GM19099 (cell line): Measurements from ENCODE around the gene SRPX2.

Experiments
- POLR2A ChIP-seq: IDR thresholded peaks from 3 replicates; pipeline ENCODE4 v1.6.1; 2011; ENCODE audit warnings: low read depth; ENCODE audit not compliant: insufficient read length; ENCODE audit errors: extremely low read depth

SRPX2 gene

DNA sequence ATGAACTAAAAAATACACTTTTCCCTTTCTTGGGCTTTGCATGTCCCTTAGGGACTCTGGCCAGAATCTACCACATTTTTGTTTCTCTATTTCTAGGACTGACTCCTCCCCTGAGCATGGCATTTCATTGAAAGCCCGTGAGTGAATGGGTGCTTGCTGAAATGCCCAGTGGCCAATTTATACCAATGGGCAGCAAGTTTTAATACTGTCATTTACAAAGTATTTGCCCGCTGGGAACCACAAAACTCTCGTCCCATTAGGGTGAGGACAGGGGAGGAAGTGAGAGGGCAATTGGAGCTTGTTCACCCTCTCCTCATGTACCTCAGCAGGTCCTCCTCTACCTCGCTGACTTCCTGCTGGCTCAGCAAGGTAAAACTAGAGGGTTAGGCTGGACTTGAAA lies 1.1 kb downstream of the SRPX2 start:
- TF ChIP-seq POLR2A: no peak

DNA sequence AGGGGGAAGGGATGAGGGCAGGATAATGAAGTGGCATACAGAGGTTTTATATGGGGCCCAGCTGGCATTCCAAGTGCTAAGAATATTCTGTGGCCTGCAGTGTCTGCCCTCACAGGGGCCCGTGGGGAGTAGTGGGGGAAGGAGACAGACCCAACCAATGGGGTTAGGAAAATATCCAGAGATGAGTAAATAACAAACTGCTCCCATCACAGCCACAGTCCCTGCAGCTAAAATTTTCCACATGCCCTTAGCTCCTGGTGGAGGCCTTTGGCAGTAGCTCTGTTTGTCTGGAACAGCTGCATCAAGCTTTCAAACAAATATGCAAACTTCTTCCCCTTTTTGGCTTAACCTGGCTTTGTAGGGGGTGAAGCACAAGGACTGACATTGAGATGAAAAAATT lies 3.1 kb downstream of the SRPX2 start:
- TF ChIP-seq POLR2A: no peak

DNA sequence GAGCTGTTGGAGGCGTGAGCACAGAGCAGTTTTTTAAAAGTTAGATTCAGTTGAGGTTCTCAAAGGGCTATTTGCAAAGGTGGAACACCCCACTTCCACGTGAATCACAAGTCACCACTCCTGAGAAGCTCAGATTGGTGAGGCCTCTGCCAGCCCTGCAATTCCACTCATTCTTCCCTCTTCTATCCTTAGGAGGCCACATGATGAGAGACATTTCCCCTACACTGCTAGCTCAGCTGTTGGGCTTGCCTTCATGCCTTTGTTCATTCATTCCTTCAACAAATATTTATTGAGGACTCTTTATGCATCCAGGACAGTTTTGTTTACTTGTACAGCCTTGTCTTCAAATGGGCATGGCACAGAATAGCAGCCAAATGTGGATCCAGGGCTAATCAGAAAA lies 3.7 kb downstream of the SRPX2 start:
- no peak for TF ChIP-seq POLR2A

DNA sequence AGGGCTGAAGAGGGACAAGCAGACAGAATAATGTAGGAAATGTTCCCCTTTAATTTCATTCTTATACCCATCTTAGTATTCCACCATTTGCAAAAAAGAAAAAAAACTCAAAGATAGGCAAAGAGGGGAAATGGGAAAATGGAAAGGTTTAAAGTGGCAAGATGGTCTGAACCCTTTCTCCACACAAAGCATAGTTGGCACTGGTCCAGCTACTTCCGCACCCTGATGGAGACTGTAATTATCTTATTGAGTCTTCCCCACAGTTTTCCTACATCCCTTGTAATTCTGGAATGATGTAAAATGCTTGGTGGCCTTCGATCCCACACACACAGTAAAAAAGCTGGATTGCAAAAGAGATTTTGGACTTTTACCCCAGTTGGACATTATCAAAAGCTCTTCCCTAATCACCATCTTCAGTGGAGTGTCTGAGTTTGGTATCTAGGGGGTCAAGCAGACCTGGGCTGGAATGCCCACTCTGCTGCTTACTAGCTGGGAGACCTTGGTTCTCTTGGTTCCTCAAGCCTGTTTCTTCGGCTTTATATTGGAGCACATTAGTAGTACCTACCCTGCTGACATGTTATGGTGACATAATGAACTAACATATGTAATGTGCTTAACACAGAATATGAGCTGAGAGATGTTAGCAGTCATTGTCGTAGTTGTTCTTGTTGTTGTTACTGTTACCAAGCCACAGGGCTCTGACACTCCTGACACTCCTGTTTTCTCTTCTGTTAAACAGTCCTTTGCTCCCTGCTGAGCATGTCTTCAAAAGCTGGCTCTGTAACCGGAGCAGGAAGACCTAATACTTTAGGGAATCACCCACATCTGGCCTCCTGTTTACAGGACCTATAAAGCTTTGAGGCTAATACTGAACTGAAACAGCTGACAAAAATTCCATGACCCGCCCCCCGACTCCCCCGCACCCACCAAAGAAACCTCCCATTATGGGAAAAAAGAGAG lies 4.7 kb downstream of the SRPX2 start:
- no peak for TF ChIP-seq POLR2A

DNA sequence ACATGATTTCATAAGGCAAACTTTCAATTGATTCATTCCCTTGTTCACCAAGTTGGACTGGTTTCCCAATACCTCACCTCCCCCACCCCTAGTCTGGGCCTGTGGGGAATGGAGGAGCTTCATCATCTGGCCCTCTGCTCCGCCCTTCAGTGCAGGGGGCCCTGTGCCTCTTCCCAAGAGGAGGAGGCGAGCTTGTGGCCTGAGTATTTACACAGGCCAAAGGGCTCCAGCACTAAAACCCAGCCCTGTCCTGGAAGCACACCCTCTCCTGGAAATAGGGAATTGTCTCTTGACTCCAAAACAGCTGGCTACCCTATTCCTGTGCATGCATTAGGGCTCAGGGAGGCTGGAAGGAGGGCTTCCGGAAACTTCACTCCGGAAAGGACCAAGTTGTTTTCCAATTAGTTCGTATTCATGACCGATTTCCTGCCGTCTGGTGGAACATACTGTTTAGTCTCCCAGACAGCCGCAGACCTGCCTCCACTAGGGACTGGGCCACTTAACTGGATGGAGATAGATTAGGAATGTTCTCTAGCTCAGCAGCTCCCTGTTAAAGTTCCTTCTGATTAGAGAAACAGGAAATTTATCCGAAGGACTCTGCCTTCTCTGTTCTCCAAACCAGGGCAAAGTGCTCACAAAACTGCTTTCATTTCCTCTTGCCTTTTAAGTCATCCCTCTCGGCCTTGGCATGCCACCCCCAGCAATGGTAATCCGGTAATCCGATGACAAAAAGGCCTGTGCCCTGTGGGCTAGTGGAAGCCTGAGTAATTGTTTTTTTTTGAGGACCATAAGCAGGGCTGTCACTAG lies 5.8 kb downstream of the SRPX2 start:
- TF ChIP-seq POLR2A: no peak

DNA sequence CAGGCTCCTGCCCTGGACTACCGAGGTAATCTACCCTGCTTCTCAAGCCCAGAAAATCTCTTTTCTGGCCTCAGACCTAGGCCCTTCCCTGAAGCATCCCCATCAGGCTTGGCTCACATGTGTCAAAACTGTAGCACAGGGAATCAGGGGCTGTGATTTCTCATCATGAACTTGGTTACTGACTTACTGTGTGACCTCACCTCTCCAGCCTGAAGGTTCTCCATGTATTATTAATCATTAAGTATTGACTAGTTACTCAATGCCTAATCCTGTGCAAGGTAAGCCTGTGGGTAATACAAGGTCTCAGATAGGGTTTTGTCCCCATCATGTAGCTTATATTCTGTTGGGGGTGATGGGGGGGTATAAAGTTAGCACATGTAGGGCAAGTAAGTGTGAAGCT lies 6.8 kb downstream of the SRPX2 start:
- TF ChIP-seq POLR2A: no peak

DNA sequence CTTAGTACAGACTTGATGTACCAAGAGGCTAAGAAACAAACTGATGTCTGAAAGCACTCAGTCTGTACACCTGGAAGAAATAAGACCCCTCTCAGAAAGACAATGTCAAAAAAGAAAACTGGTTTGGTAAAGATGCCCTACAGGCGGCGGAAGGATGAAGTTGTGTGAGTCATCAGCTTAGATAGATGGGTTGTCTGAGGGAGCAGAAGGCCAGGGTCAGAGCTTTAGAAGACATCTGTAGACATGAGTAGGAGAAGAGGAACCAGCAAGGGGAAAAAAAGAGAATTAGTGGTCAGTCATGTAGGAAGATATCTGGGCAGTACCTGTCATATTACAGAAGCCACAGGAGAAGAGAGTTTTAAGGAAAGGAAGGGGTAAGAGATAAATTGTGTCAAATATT lies 8.3 kb downstream of the SRPX2 start:
- TF ChIP-seq POLR2A: no peak

DNA sequence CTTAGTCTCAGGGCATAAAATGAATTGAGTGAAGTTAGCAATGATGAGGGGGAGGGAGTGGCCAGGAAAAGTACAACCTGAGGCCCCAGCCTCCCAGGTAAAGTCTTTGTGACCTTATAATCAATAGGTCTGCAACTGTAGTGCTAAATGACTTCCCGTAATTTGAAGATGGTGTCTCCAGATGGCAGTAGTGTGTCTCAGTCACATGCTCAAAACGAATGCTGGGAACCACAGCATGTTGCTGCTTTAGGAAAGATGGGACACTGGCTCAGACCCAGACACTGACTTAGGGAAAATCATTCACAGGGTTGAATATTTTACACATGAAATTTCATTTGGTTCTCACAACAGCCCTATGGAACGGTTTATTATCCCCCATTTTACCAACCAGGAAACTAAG lies 10.3 kb downstream of the SRPX2 start:
- no peak for TF ChIP-seq POLR2A

DNA sequence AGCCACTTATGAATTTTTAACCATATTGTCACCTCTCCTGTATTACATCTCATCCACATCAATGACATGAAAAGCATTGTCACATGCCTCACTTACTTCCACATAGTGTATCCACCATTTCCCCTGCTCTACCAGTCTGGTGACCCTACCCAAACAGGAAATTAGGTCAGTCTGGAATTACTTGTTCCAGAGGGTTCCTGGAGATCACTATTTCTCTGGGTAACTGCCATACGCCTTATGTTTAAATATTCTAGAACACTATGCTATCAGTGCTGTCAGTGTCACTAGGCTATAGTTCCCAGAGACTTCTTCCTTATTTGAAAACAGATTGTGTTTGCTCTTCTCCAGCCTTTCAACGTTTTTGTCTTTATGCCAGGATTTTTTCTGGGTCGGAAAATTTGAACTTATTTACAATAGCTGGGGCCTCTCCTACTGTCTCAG lies 15.0 kb downstream of the SRPX2 start:
- TF ChIP-seq POLR2A: no peak

DNA sequence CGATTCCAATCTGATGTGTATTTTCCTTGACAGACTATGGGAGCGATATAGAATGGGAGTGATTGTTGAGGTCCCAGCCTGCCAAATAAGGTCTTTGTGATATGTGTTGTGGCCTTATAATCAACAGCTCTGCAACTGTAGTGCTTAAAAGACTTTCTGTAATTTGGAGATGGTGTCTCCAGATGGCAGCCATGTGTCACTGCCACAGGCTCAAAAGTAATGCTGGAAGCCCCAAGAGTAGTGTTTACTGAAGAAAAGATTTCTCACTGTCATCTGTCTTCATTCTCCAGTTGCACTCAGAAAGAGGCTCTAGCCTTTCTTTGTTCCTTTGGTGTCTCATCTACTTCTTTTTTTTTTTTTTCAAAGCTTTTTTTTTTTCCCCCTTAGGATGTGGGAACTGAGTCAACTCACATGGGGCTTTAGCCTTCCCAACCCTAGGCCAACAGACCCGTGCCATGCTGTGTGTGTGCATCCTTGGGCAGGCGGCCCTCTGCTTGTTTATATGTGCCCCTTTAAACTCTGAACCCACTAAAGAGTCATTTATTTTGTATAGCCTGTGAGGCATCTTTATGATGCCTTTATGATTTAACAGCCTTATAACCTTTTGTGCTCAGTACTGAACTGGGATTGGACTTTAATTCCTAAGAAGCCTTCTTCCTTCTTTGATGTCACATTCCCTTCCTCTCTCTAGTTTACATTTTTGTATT lies 15.6 kb downstream of the SRPX2 start:
- TF ChIP-seq POLR2A: no peak

DNA sequence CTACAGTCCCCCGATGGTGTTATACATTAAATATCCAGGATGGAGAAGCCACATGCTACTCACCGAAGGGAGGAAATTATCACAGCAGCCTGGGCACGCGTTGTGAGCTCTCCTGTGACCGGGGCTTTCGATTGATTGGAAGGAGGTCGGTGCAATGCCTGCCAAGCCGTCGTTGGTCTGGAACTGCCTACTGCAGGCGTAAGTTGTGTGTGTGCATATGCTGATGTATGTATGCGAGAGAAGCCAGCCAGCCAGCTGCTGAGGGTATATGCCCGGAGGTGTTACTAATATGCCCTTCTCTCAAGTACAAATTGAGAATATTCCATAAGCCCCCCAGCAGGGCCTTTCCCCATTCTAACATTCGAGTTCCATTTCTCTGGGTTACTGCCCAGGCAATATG lies 18.2 kb downstream of the SRPX2 start:
- no peak for TF ChIP-seq POLR2A

DNA sequence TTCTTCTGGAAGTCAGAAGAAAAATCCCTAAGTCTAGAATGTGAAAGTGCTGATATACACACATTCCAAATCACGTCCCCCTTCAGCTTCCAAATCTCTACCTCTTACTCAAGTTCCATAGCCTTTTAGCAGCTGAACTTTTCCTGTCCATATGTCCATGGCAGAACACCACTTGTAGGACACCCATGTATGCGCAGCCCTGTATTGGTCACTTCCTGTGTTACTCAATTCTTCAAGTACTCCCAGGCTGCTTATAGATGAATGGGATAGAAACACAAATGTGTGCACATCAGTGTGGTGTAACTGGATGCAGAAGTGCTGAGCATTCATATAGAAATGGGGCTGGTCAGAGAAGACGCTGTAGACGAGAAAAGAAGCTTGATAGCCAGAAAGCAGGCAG lies 18.8 kb downstream of the SRPX2 start:
- no peak for TF ChIP-seq POLR2A

DNA sequence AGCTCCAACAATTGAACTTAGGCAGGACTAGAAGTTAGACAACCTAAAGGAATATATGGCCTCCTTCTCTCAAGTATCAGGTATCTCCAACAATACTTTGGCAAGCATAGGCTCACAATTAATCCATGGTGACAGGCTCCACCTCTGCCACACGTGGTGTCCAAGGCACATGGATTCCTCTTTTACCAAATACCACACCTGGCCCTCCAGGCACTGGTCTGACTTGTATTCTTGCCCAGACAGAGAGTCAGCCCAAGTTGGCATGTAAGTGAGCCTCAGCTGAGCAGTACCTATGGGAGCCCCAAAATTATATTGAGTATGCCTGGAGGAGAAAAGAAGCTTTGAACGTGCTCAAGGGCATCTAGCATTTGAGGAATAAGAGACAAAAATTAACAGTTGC lies 19.6 kb downstream of the SRPX2 start:
- TF ChIP-seq POLR2A: no peak

DNA sequence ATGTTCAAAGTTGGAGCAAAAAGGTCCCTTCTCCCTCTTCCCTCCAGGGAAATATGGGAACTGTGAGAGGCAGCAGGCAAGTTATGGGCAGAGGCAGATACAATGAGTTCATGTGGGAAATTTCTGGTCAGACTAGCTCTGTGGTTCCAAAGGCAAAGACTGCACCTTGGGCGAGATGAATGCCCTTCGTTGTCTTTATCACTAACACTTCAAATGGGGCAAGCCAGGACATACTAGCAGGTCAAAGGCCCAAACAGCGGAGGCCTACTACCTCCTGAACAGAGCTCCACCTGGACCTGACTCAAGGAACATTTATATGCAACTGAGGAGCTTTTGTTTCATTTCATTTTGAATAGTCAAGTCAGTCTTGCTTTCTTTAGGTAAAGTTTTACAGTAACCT lies 29.0 kb downstream of the SRPX2 start:
- no peak for TF ChIP-seq POLR2A

DNA sequence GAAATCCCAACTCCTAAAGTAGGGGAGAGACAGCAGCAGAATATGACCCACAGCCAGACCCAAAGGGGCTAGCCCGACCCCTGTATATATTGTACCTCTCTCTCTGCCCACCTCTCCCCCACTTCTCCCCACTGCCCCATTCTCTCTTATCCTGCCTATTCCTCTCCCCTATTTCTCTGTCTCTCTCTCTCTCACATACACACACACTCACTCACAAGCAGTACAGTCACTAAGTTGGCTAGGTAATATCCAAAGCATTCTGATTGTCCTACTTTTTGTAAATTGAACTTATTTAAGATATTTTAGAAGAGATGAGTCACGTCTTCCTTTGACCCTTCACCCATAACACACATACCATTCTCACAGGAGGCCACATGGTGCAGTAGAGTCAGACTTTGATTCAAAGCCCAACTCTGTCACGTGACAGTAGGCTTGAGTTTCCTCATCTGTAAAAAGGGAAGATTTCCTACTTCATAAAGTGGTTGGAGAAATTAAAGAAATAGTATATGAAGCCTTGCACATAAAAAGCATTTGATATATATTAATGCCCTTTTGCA lies 29.5 kb downstream of the SRPX2 start:
- no peak for TF ChIP-seq POLR2A
